GM18861 (cell line): ENCODE data around the gene ARHGEF28.

Experiments used
- ATAC-seq: cut with Tn5 transposase; IDR thresholded peaks from one replicate; pipeline ENCODE4 v1.9.1; 2021; ENCODE audit not compliant: unreplicated experiment

ARHGEF28 gene

DNA sequence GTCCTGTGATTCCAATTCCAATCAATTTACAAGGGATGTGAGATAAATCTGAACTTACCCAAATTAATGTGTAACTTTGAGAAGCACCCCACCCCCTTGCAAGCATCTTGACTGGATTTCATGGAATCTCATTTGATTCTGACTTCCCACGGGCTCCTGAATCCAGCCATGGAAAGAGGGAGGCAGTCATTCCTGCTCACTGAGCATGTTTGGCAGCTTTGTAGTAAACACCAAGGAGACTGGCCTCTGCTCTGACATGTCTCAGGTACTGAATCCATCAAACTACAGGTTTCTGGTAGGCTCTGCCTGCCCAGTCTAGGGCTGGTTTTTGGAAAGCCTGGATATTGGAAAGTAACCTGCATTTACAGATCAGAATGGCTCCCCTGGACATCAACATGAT, 357.6 kb downstream of the ARHGEF28 start:
- ATAC-seq: no peak

DNA sequence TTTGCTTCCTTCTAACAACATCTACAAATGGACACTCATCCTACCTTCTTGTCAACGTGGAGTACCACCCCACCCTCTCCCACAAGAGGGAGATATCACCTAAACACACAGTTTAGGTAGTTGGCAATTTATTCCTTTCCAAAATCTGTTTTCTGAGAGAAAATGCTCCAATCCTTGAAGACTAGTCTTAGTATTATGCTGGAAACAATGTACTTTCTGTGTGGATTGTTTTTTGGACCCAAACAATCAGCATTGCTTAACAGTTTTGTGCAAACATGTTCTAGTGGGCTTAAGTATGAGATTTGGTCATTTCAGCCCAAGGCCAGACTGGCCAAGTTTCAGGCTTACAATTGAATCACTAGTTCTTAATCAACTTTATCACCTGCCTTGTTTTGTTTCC, 359.1 kb downstream of the ARHGEF28 start:
- no peak for ATAC-seq

- no peak for ATAC-seq
Observed at GRCh38 chr5:73986729-73987128, 360.7 kb downstream of the ARHGEF28 start.

DNA sequence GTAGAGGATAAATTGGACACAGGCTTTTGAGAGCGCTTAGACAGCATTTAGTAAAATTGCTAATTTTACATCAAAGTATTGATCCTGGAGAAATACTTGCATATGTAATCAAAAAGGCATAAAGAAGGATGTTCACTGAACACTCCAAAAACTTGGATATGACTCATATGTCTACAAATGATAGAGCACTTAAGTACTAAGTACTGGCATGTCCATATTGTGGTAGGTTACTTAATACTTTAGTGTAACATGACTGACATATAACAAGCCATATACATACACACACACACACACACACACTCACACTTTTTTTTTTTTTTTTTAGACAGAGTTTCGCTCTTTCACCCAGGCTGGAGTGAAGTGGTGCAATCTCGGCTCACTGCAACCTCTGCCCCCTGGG, 361.9 kb downstream of the ARHGEF28 start:
- ATAC-seq: no peak

DNA sequence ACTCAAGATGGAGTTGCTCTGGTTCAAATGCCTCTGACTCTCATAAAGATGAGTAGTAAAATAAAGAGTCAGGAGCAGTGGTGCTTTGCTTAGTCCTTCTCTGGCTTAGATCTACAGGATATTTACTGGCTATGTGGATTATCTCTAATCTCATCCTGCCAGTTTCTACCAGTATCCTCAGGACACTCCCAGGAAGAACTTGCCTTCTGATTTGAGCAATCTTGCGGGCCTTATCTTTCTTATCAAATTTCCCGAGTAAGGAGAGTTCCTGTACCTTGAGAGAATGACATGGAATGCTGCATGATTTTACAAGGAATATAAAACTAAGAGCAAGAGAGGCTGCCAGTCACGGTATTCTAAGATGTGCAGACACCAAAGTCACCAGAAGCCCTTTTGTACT, 364.0 kb downstream of the ARHGEF28 start:
- no peak for ATAC-seq
